Measurements from ENCODE around the gene REEP2. TPM values are rescaled to one million over a fixed set of nuclear protein-coding genes. Genes with fewer than 3 reads are reported as not detected.

Gene REEP2
- total and polyA plus RNA-seq, 2 experiments from 2014 or later: 0.66 to 0.67 TPM

- WGBS (ENCODE audit: low lambda C conversion rate, missing lambda C conversion rate): 89% methylated on average over 3 of the region's 4 CpGs
- Histone ChIP-seq H2AFZ (no peak overlapping the region), H3K36me3 (replicated peaks; ENCODE audit: insufficient read depth, low read depth) (no peaks in the 10 kb centered on the region), H3K27me3 (no peaks in the 10 kb centered on the region), H3K4me3 (no peak overlapping the region), H3K4me2 (no peak overlapping the region), H3K4me1 (ENCODE audit: insufficient read depth) (no peaks in the 10 kb centered on the region), H3K79me2 (no peaks in the 10 kb centered on the region), H3K27ac (no peak overlapping the region), H4K20me1 (ENCODE audit: insufficient read depth, poor library complexity, severe bottlenecking) (no peaks in the 10 kb centered on the region), H3K9me2 (replicated peaks; ENCODE audit: insufficient read depth) (no peaks in the 10 kb centered on the region), H3K9me3 (ENCODE audit: low read depth) (no peaks in the 10 kb centered on the region)
- no peak for DNase-seq (ENCODE audit: low spot score)
- TF ChIP-seq CTCF (IDR thresholded peaks at IDR 0.05; ENCODE audit: poor library complexity) (no peak), EZH2phosphoT487 (IDR thresholded peaks at IDR 0.05; ENCODE audit: low read depth, severe bottlenecking, unreplicated experiment) (no peak), EZH2 (IDR thresholded peaks at IDR 0.05; ENCODE audit: borderline replicate concordance) (no peak)
Observed at GRCh38 chr5:138482638-138483037, 43.8 kb downstream of the REEP2 start.

GRCh38 chr5:138488481-138488945 is 49.7 kb downstream of the REEP2 start:
- TF ChIP-seq CTCF (IDR thresholded peaks at IDR 0.05; ENCODE audit: poor library complexity) (no peak), EZH2 (IDR thresholded peaks at IDR 0.05; ENCODE audit: borderline replicate concordance) (no peak), EZH2phosphoT487 (IDR thresholded peaks at IDR 0.05; ENCODE audit: low read depth, severe bottlenecking, unreplicated experiment) (no peak)
- Histone ChIP-seq H3K9me3 (ENCODE audit: low read depth) (no peaks in the 10 kb centered on the region), H3K4me1 (ENCODE audit: insufficient read depth) (peaks cover 32% of the 10 kb centered on the region), H3K27ac (no peak overlapping the region), H3K4me2 (no peak overlapping the region), H3K36me3 (replicated peaks; ENCODE audit: insufficient read depth, low read depth) (no peaks in the 10 kb centered on the region), H3K27me3 (no peaks in the 10 kb centered on the region), H2AFZ (no peak overlapping the region), H3K4me3 (no peak overlapping the region), H3K9me2 (replicated peaks; ENCODE audit: insufficient read depth) (no peaks in the 10 kb centered on the region), H3K79me2 (no peaks in the 10 kb centered on the region), H4K20me1 (ENCODE audit: insufficient read depth, poor library complexity, severe bottlenecking) (no peaks in the 10 kb centered on the region)
- DNase-seq (ENCODE audit: low spot score): peak; percentile 26
- 70% methylated on average over 5 of the region's 5 CpGs for WGBS (ENCODE audit: low lambda C conversion rate, missing lambda C conversion rate)

GRCh38 chr5:138489683-138490061 is 50.8 kb downstream of the REEP2 start:
- 83% methylated on average over 5 of the region's 5 CpGs for WGBS (ENCODE audit: low lambda C conversion rate, missing lambda C conversion rate)
- Histone ChIP-seq H3K36me3 (replicated peaks; ENCODE audit: insufficient read depth, low read depth) (no peaks in the 10 kb centered on the region), H3K9me3 (ENCODE audit: low read depth) (no peaks in the 10 kb centered on the region), H3K27me3 (no peaks in the 10 kb centered on the region), H4K20me1 (ENCODE audit: insufficient read depth, poor library complexity, severe bottlenecking) (no peaks in the 10 kb centered on the region), H3K4me3 (no peak overlapping the region), H3K27ac (no peak overlapping the region), H3K4me2 (no peak overlapping the region), H3K9me2 (replicated peaks; ENCODE audit: insufficient read depth) (no peaks in the 10 kb centered on the region), H3K4me1 (ENCODE audit: insufficient read depth) (peaks cover 32% of the 10 kb centered on the region), H2AFZ (no peak overlapping the region), H3K79me2 (no peaks in the 10 kb centered on the region)
- peak; percentile 11 for DNase-seq (ENCODE audit: low spot score)
- no peak for TF ChIP-seq EZH2 (IDR thresholded peaks at IDR 0.05; ENCODE audit: borderline replicate concordance)
- TF ChIP-seq CTCF (IDR thresholded peaks at IDR 0.05; ENCODE audit: poor library complexity): no peak
- TF ChIP-seq EZH2phosphoT487 (IDR thresholded peaks at IDR 0.05; ENCODE audit: low read depth, severe bottlenecking, unreplicated experiment): no peak
